ENCODE measurements around the gene JTB. TPM values are rescaled to one million over a fixed set of nuclear protein-coding genes. Genes with fewer than 3 reads are reported as not detected.

JTB gene
- total RNA-seq, 6 experiments from 2014 or later = 99.3 to 128 (median 109) TPM

GRCh38 chr1:153962088-153963029 is 15.1 kb downstream of the JTB start:
- Mint-ChIP-seq H3K27ac (peak overlapping the region; percentile 87), H3K9me3 (no peaks in the 10 kb centered on the region), H3K36me3 (ENCODE audit: low read depth) (peaks cover 5% of the 10 kb centered on the region; the same call in 1 of the 2 replicates), H3K27me3 (ENCODE audit: insufficient read depth) (peaks cover 6% of the 10 kb centered on the region; the same call in 1 of the 2 replicates), H3K4me1 (ENCODE audit: low read depth) (peaks cover 70% of the 10 kb centered on the region), H3K4me3 (peak overlapping the region; percentile 89)
- DNase-seq = peak; percentile 50
- TF ChIP-seq, protein P1, sequence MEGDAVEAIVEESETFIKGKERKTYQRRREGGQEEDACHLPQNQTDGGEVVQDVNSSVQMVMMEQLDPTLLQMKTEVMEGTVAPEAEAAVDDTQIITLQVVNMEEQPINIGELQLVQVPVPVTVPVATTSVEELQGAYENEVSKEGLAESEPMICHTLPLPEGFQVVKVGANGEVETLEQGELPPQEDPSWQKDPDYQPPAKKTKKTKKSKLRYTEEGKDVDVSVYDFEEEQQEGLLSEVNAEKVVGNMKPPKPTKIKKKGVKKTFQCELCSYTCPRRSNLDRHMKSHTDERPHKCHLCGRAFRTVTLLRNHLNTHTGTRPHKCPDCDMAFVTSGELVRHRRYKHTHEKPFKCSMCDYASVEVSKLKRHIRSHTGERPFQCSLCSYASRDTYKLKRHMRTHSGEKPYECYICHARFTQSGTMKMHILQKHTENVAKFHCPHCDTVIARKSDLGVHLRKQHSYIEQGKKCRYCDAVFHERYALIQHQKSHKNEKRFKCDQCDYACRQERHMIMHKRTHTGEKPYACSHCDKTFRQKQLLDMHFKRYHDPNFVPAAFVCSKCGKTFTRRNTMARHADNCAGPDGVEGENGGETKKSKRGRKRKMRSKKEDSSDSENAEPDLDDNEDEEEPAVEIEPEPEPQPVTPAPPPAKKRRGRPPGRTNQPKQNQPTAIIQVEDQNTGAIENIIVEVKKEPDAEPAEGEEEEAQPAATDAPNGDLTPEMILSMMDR (IDR thresholded peaks at IDR 0.05) = no peak

DNA sequence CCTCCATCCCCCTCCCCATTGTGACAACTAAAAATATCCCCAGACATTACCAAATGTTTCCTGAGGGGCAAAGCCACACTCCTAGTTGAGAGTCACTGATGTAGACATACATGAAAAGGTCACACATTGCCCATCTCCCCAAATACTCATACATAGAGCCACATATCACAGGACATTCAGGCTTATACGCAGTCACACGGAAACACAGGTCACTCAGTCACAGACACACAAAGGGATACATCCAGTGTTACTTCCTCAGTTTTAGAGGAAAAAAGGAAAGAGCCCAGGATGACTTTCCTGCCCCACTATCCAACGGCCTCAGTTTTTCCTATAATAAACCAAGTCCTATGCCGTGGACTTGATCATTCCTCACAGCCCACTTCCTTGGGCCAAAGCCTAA is 16.1 kb downstream of the JTB start:
- peak overlapping the region; percentile 89 for H3K4me3 Mint-ChIP-seq
- peaks cover 73% of the 10 kb centered on the region for H3K4me1 Mint-ChIP-seq (ENCODE audit: low read depth)
- peaks cover 6% of the 10 kb centered on the region; the same call in 1 of the 2 replicates for H3K27me3 Mint-ChIP-seq (ENCODE audit: insufficient read depth)
- H3K36me3 Mint-ChIP-seq (ENCODE audit: low read depth) = peaks cover 5% of the 10 kb centered on the region; the same call in 1 of the 2 replicates
- TF ChIP-seq, protein P1 (IDR thresholded peaks at IDR 0.05) = no peak
- DNase-seq = no peak
- H3K27ac Mint-ChIP-seq = peak overlapping the region; percentile 37; the same call in 1 of the 2 replicates
- no peaks in the 10 kb centered on the region for H3K9me3 Mint-ChIP-seq

- H3K36me3 Mint-ChIP-seq (ENCODE audit: low read depth) = peaks cover 5% of the 10 kb centered on the region; the same call in 1 of the 2 replicates
- H3K9me3 Mint-ChIP-seq = no peaks in the 10 kb centered on the region
- H3K4me3 Mint-ChIP-seq = no peak overlapping the region
- TF ChIP-seq, protein P1 (IDR thresholded peaks at IDR 0.05) = no peak
- DNase-seq = no peak
- peaks cover 6% of the 10 kb centered on the region; the same call in 1 of the 2 replicates for H3K27me3 Mint-ChIP-seq (ENCODE audit: insufficient read depth)
- H3K27ac Mint-ChIP-seq = no peak overlapping the region
- H3K4me1 Mint-ChIP-seq (ENCODE audit: low read depth) = peaks cover 71% of the 10 kb centered on the region
Observed at GRCh38 chr1:153960206-153960605, 17.3 kb downstream of the JTB start.

DNA sequence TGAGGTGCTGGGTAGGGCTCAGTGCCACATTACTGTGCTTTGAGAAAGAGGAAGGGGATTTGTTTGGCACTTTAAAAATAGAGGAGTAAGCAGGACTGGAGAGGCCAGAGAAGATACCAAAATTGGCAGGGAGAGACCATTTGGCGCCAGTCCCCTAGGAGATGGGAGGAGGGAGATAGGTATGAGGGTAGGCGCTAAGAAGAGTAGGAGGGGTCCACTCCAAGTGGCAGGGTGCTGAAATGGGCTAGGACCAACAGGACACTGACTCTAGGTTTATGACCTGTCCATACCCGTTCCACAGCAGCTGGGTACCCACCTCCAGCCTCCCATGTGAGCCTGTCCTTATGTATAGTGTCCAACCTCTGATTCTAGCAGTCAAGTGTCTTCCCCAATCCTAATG is 18.0 kb downstream of the JTB start:
- DNase-seq = no peak
- no peak overlapping the region for H3K4me3 Mint-ChIP-seq
- H3K27me3 Mint-ChIP-seq (ENCODE audit: insufficient read depth) = peaks cover 6% of the 10 kb centered on the region; the same call in 1 of the 2 replicates
- peaks cover 68% of the 10 kb centered on the region for H3K4me1 Mint-ChIP-seq (ENCODE audit: low read depth)
- peaks cover 5% of the 10 kb centered on the region; the same call in 1 of the 2 replicates for H3K36me3 Mint-ChIP-seq (ENCODE audit: low read depth)
- TF ChIP-seq, protein P1 (IDR thresholded peaks at IDR 0.05) = no peak
- H3K9me3 Mint-ChIP-seq = no peaks in the 10 kb centered on the region
- H3K27ac Mint-ChIP-seq = peak overlapping the region; percentile 32; the same call in 1 of the 2 replicates

DNA sequence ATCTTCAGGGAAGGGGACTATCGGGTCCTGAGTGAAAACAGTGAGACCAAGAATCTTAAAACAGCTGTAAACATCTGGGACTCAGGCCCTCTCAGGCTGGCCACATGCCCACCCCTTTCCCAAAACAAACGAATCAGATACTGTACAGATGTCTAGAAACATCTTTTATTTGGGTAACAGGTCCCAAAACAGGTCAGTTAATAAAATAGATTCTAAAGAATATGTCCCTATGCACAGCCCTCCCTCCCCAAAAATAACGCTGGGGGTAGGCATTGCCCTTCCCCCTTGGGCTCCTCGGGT is 18.6 kb downstream of the JTB start:
- no peaks in the 10 kb centered on the region for H3K9me3 Mint-ChIP-seq
- H3K4me1 Mint-ChIP-seq (ENCODE audit: low read depth) = peaks cover 68% of the 10 kb centered on the region
- TF ChIP-seq, protein P1 (IDR thresholded peaks at IDR 0.05) = no peak
- DNase-seq = no peak
- H3K27ac Mint-ChIP-seq = peak overlapping the region; percentile 72
- peaks cover 5% of the 10 kb centered on the region; the same call in 1 of the 2 replicates for H3K36me3 Mint-ChIP-seq (ENCODE audit: low read depth)
- peak overlapping the region; percentile 97 for H3K4me3 Mint-ChIP-seq
- peaks cover 6% of the 10 kb centered on the region; the same call in 1 of the 2 replicates for H3K27me3 Mint-ChIP-seq (ENCODE audit: insufficient read depth)

All from HFFc6 (cell line).